ENCODE measurements around the gene PTEN. TPM values are rescaled to one million over a fixed set of nuclear protein-coding genes. Genes with fewer than 3 reads are reported as not detected.

Gene PTEN
- total RNA-seq, 2 experiments from 2014 or later: 88.5 to 89.2 TPM

DNA sequence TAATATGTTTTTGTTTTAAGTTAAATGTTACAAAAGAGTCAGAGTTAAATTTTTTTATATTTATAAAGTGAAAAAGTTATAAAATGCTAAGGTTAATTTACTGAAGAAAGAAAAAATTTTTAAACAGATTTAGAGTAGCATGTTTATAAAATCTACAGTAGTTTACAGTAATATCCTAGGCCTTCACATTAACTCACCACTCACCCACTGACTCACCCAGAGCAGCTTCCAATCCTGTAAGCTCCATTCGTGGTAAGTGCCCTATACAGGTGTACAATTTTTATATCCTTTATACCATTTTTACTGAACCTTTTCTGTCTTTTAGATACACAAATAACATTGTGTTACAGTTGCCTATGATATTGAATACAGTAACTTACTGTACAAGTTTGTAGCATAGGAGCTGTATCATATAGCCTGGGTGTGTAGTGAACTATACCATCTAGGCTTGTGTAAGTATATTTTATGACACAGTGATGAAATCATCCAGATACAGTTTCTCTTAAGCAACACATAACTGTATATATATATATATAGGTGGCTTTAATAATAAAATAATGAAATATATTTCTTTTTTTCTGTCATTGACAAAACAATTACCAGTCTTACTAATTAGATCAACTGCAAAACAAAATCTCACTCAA lies 79.6 kb downstream of the PTEN start:
- Mint-ChIP-seq H3K27me3 (no peaks in the 10 kb centered on the region), H3K4me3 (no peak overlapping the region), H3K27ac (no peak overlapping the region), H3K9me3 (no peaks in the 10 kb centered on the region), H3K4me1 (peaks cover 2% of the 10 kb centered on the region), H3K36me3 (ENCODE audit: low read depth) (peaks cover 57% of the 10 kb centered on the region)
- no peak for DNase-seq
- POLR2A ChIA-PET: interaction anchor here (0.9 kb wide), 1 partner anchor 63 kb away, joined by 3 read pairs; no protein-coding TSS in a partner anchor
- CTCF ChIA-PET: no interaction called here

DNA sequence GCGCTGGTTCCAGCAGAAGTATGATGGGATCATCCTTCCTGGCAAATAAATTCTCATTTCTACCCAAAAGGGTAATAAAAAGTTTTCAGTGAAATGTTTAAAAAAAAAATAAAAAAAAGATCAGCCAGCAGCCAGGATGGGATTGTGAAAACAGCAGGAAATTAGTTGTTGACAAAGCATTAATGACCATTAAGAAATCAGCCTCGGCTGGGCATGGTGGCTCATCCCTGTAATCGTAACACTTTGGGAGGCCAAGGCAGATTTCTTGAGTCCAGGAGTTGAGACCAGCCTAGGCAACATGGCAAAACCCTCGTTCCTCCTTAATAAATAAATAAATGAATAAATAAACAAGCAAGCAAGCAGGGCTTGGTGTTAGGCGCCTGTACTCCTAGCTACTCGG lies 82.6 kb downstream of the PTEN start:
- no peak overlapping the region for H3K4me3 Mint-ChIP-seq
- H3K9me3 Mint-ChIP-seq: no peaks in the 10 kb centered on the region
- no peak overlapping the region for H3K27ac Mint-ChIP-seq
- ChIA-PET POLR2A (no interaction called here), CTCF (no interaction called here)
- H3K27me3 Mint-ChIP-seq: no peaks in the 10 kb centered on the region
- peaks cover 48% of the 10 kb centered on the region for H3K36me3 Mint-ChIP-seq (ENCODE audit: low read depth)
- peaks cover 2% of the 10 kb centered on the region for H3K4me1 Mint-ChIP-seq
- no peak for DNase-seq

- CTCF ChIA-PET: interaction anchor here (1.3 kb wide), 1 partner anchor 437 kb away, joined by 3 read pairs; no protein-coding TSS in a partner anchor
- Mint-ChIP-seq H3K27me3 (no peaks in the 10 kb centered on the region), H3K4me3 (no peak overlapping the region), H3K36me3 (ENCODE audit: low read depth) (peaks cover 42% of the 10 kb centered on the region), H3K4me1 (no peaks in the 10 kb centered on the region), H3K9me3 (no peaks in the 10 kb centered on the region), H3K27ac (no peak overlapping the region)
- POLR2A ChIA-PET: no interaction called here
- no peak for DNase-seq
Measured at GRCh38 chr10:87952612-87953011, 89.2 kb downstream of the PTEN start.

DNA sequence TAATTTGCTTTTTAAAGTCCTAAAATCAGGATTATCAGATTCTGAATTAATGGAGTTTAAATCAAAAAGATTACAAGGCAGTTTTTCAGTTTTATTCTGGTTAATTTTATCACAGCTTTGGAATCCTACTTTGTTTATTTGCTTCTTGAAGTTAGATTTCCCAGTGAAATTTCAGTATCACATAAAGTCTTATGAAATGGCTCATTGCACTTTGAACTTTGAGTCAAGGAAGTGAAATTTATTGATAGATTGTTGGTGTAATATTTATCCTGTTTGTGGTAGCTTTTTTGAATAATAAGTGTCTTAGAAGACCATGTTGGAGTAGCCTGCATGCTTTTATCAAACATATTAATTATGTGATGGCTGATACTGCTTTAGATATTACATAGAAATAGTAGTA lies 92.6 kb downstream of the PTEN start:
- ChIA-PET POLR2A (no interaction called here), CTCF (no interaction called here)
- no peaks in the 10 kb centered on the region for H3K4me1 Mint-ChIP-seq
- no peaks in the 10 kb centered on the region for H3K9me3 Mint-ChIP-seq
- no peak for DNase-seq
- H3K36me3 Mint-ChIP-seq (ENCODE audit: low read depth): peaks cover 57% of the 10 kb centered on the region
- H3K27me3 Mint-ChIP-seq: no peaks in the 10 kb centered on the region
- H3K4me3 Mint-ChIP-seq: no peak overlapping the region
- H3K27ac Mint-ChIP-seq: no peak overlapping the region

GRCh38 chr10:87957702-87958101 lies 94.3 kb downstream of the PTEN start:
- Mint-ChIP-seq H3K36me3 (ENCODE audit: low read depth) (peaks cover 56% of the 10 kb centered on the region), H3K27ac (no peak overlapping the region), H3K9me3 (no peaks in the 10 kb centered on the region), H3K4me1 (no peaks in the 10 kb centered on the region), H3K27me3 (no peaks in the 10 kb centered on the region), H3K4me3 (no peak overlapping the region)
- ChIA-PET POLR2A (no interaction called here), CTCF (no interaction called here)
- DNase-seq: no peak

DNA sequence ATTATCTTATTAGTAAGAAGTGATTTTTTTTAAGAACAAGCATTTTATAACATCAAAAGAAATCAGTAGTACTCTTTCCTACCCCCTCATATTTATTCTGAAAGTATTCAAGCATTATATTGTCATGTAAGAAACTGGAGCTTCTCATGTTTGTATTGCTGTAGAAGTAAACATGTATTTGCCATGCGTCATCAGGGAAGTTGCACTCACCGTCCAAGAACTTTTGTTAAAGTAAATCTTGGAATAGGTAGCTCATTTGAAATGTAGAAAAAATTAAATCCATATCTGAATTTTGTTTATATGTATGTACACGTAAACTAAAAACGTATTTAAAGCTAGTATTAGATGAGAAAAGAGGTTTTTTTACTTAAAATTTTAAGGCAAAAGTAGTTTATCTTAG lies 96.8 kb downstream of the PTEN start:
- Mint-ChIP-seq H3K4me3 (no peak overlapping the region), H3K36me3 (ENCODE audit: low read depth) (peaks cover 55% of the 10 kb centered on the region), H3K4me1 (no peaks in the 10 kb centered on the region), H3K27ac (no peak overlapping the region), H3K9me3 (no peaks in the 10 kb centered on the region), H3K27me3 (no peaks in the 10 kb centered on the region)
- POLR2A ChIA-PET: no interaction called here
- DNase-seq: no peak
- CTCF ChIA-PET: no interaction called here

DNA sequence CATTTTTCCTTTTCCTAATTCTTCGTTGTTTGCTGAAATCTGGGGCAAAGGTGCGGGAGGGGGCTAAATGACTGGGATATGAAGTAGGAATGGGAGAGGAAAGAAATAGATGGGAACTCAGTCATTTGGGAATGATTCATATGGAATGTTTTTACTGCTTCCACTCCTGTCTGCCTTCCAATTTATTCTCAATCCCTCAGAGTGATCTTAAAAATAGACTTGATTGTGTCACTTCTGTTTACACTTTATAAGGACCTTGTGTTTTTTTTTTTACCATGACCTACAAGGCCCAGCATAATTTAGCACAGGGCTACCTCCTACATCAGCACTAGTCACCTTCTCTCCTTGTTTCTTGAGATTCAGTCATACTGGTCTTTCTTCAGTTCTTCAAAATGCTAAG lies 97.9 kb downstream of the PTEN start:
- Mint-ChIP-seq H3K4me1 (no peaks in the 10 kb centered on the region), H3K27ac (no peak overlapping the region), H3K36me3 (ENCODE audit: low read depth) (peaks cover 58% of the 10 kb centered on the region), H3K4me3 (no peak overlapping the region), H3K9me3 (no peaks in the 10 kb centered on the region), H3K27me3 (no peaks in the 10 kb centered on the region)
- DNase-seq: no peak
- CTCF ChIA-PET: no interaction called here
- POLR2A ChIA-PET: no interaction called here

DNA sequence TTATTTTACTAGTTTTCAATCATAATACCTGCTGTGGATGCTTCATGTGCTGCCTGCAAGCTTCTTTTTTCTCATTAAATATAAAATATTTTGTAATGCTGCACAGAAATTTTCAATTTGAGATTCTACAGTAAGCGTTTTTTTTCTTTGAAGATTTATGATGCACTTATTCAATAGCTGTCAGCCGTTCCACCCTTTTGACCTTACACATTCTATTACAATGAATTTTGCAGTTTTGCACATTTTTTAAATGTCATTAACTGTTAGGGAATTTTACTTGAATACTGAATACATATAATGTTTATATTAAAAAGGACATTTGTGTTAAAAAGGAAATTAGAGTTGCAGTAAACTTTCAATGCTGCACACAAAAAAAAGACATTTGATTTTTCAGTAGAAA lies 103.0 kb downstream of the PTEN start:
- H3K4me3 Mint-ChIP-seq: no peak overlapping the region
- H3K36me3 Mint-ChIP-seq (ENCODE audit: low read depth): peaks cover 33% of the 10 kb centered on the region
- ChIA-PET CTCF (no interaction called here), POLR2A (no interaction called here)
- H3K27ac Mint-ChIP-seq: no peak overlapping the region
- no peaks in the 10 kb centered on the region for H3K9me3 Mint-ChIP-seq
- no peaks in the 10 kb centered on the region for H3K4me1 Mint-ChIP-seq
- no peaks in the 10 kb centered on the region for H3K27me3 Mint-ChIP-seq
- DNase-seq: no peak

DNA sequence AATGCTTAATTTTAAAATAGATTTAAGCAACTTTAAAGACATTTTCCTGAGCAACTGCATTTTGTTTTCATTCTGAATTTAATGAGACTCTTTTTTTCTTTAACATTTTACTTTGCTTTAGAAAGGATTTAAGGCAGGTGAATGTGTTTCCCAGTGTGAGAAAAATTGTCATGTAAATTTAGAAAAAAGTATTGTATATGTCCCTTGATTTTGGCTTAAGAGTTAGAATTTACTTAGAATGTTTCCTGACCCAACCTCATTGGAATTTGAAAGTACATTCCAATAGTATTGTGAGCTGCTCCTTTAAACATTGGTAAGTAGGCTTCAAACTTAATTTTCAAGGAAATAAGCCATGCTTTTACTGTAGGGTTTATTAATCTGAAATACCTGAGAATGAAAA lies 110.2 kb downstream of the PTEN start:
- DNase-seq: no peak
- peaks cover 3% of the 10 kb centered on the region for H3K9me3 Mint-ChIP-seq
- H3K27me3 Mint-ChIP-seq: no peaks in the 10 kb centered on the region
- ChIA-PET POLR2A (no interaction called here), CTCF (interaction anchor here (1.6 kb wide), 1 partner anchor 123 kb away, joined by 3 read pairs; no protein-coding TSS in a partner anchor)
- H3K4me3 Mint-ChIP-seq: no peak overlapping the region
- H3K27ac Mint-ChIP-seq: no peak overlapping the region
- H3K4me1 Mint-ChIP-seq: peaks cover 5% of the 10 kb centered on the region
- H3K36me3 Mint-ChIP-seq (ENCODE audit: low read depth): peaks cover 7% of the 10 kb centered on the region

DNA sequence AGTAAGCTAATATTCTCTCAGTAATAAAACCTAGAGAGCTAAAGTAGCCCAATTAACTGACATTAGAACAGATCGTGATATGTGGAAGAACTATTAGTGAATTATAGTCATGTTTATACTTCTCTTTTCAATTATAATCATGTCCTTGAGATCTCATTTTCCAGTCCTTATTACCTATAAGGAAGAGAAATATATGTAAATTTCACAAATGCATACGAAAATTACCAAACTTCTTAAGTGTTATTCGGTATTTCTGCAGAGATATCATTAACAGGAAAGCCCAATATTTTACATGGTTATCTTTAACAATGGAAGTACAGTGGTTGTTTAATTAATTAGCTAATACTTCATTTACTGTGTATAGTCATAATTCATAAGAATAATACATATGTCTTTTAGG lies 110.7 kb downstream of the PTEN start:
- H3K9me3 Mint-ChIP-seq: peaks cover 3% of the 10 kb centered on the region
- H3K36me3 Mint-ChIP-seq (ENCODE audit: low read depth): peaks cover 7% of the 10 kb centered on the region
- CTCF ChIA-PET: interaction anchor here (1.7 kb wide), 1 partner anchor 140 kb away, joined by 5 read pairs; no protein-coding TSS in a partner anchor
- H3K27ac Mint-ChIP-seq: no peak overlapping the region
- DNase-seq: no peak
- peaks cover 5% of the 10 kb centered on the region for H3K4me1 Mint-ChIP-seq
- H3K27me3 Mint-ChIP-seq: no peaks in the 10 kb centered on the region
- no peak overlapping the region for H3K4me3 Mint-ChIP-seq
- POLR2A ChIA-PET: no interaction called here

DNA sequence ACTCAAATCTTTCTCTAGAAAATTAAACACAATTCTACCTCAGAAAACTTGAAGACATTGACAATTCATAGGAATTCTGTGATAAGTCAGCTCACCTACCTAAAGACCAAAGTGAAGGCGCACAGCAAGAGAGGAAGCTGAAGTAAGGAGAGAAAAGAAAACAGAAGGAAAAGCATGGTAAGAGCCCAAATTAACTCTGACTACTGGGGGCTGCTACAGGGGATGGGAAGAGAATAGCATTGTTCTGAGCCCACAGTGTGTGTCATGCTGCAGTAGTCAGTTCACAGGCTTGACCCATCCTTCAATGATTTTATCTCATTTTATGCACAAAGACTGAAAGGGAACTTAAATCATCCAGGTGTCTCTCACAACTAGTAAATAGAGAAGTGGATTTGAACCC lies 111.3 kb downstream of the PTEN start:
- Mint-ChIP-seq H3K4me3 (no peak overlapping the region), H3K27me3 (no peaks in the 10 kb centered on the region), H3K9me3 (peaks cover 3% of the 10 kb centered on the region), H3K36me3 (ENCODE audit: low read depth) (peaks cover 7% of the 10 kb centered on the region), H3K4me1 (peaks cover 5% of the 10 kb centered on the region), H3K27ac (no peak overlapping the region)
- ChIA-PET POLR2A (no interaction called here), CTCF (interaction anchor here (1.7 kb wide), 1 partner anchor 140 kb away, joined by 5 read pairs; no protein-coding TSS in a partner anchor)
- no peak for DNase-seq

GRCh38 chr10:87976101-87976743 lies 112.8 kb downstream of the PTEN start:
- H3K27ac Mint-ChIP-seq: no peak overlapping the region
- ChIA-PET POLR2A (no interaction called here), CTCF (interaction anchor here (1.7 kb wide), 1 partner anchor 138 kb away, joined by 5 read pairs; no protein-coding TSS in a partner anchor)
- H3K9me3 Mint-ChIP-seq: peaks cover 3% of the 10 kb centered on the region
- peaks cover 5% of the 10 kb centered on the region for H3K4me1 Mint-ChIP-seq
- H3K27me3 Mint-ChIP-seq: no peaks in the 10 kb centered on the region
- no peak for DNase-seq
- H3K36me3 Mint-ChIP-seq (ENCODE audit: low read depth): peaks cover 7% of the 10 kb centered on the region
- no peak overlapping the region for H3K4me3 Mint-ChIP-seq

DNA sequence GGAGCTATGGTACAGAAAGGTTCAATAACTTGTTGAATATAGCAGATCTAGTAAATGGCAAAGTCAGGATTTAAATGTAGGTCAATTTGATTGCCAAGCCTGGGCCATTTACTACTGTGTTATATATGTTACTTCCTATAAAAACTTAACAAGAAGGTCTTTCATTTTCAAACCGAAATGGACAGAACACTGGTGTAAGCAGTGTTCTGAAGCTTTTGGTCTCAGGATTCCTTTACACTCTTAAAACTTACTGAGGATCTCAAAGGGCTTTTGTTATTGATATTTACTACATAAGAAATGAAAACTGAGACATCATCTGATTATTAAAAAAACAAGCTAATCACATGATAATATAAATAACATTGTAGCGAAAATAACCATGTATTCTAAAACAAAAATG lies 114.7 kb downstream of the PTEN start:
- Mint-ChIP-seq H3K9me3 (no peaks in the 10 kb centered on the region), H3K36me3 (ENCODE audit: low read depth) (peaks cover 3% of the 10 kb centered on the region), H3K4me3 (no peak overlapping the region), H3K4me1 (peaks cover 5% of the 10 kb centered on the region), H3K27ac (no peak overlapping the region), H3K27me3 (no peaks in the 10 kb centered on the region)
- ChIA-PET CTCF (interaction anchor here (0.7 kb wide), 3 partner anchors 8 to 439 kb away, joined by 3 read pairs; no protein-coding TSS in a partner anchor), POLR2A (interaction anchor here (0.8 to 1.2 kb wide), 3 partner anchors 10 to 60 kb away, joined by 3 read pairs; no protein-coding TSS in a partner anchor)
- no peak for DNase-seq

DNA sequence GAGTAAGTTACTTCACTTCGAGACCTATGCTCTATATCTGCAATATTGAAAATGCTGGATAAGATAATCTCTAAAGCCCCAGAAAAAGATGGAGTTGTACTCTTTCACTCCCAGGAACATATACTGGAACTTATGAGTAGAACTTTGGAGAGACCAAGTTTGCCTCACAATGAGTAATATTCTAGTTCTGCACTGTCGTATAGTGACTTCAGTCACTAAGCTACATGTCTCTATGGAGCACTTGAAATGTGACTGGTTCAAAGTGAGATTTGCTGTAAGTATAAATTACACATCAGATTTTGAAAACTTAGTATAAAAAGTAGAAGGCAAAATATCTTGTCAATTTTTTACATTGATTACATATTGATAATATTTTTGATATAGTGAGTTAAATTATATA lies 116.4 kb downstream of the PTEN start:
- H3K9me3 Mint-ChIP-seq: peaks cover 8% of the 10 kb centered on the region
- H3K27ac Mint-ChIP-seq: no peak overlapping the region
- DNase-seq: no peak
- H3K36me3 Mint-ChIP-seq (ENCODE audit: low read depth): no peaks in the 10 kb centered on the region
- H3K27me3 Mint-ChIP-seq: no peaks in the 10 kb centered on the region
- H3K4me1 Mint-ChIP-seq: peaks cover 5% of the 10 kb centered on the region
- CTCF ChIA-PET: no interaction called here
- H3K4me3 Mint-ChIP-seq: no peak overlapping the region
- POLR2A ChIA-PET: no interaction called here

Measured in activated CD4-positive, alpha-beta memory T cell treated with anti-CD3 and anti-CD28 coated beads, Interleukin-2, amount 10 ng/mL, durations not matched to agents 7 days and 5 days (primary cell).